ENCODE results near the gene EIF3A.

EIF3A gene

GRCh38 chr10:119001717-119002500 is 78.7 kb downstream of the EIF3A start:
- no peak for DNase-seq (ENCODE audit: low spot score)

GRCh38 chr10:118998183-118998582 is 82.4 kb downstream of the EIF3A start:
- no peak for DNase-seq (ENCODE audit: low spot score)

GRCh38 chr10:118997379-118997778 is 83.2 kb downstream of the EIF3A start:
- no peak for DNase-seq (ENCODE audit: low spot score)

- no peak for DNase-seq (ENCODE audit: low spot score)
These were observed 84.9 kb downstream of the EIF3A start for GRCh38 chr10:118995739-118996138.

GRCh38 chr10:118994321-118994720 is 86.3 kb downstream of the EIF3A start:
- DNase-seq (ENCODE audit: low spot score) = no peak

- no peak for DNase-seq (ENCODE audit: low spot score)
These were observed 87.4 kb downstream of the EIF3A start for GRCh38 chr10:118993214-118993613.

GRCh38 chr10:118992496-118992895 is 88.1 kb downstream of the EIF3A start:
- DNase-seq (ENCODE audit: low spot score) = no peak

- no peak for DNase-seq (ENCODE audit: low spot score)
These were observed 90.3 kb downstream of the EIF3A start for GRCh38 chr10:118990326-118990725.

GRCh38 chr10:118986815-118987790 is 93.5 kb downstream of the EIF3A start:
- DNase-seq (ENCODE audit: low spot score) = no peak

GRCh38 chr10:118985576-118985975 is 95.0 kb downstream of the EIF3A start:
- DNase-seq (ENCODE audit: low spot score) = no peak

Measured in germinal center (tissue), 1 donor.